GM12872 (cell line): ENCODE measurements around the gene ADCYAP1R1.
A peak's percentile ranks its signal among the peaks of the same experiment; 100 is the strongest.

Experiments
- CTCF ChIP-seq: IDR thresholded peaks from 3 replicates; pipeline ENCODE4 v1.5.1; 2011; ENCODE audit warnings: low read depth, mild to moderate bottlenecking, low read length, moderate library complexity; ENCODE audit not compliant: insufficient read depth

Gene ADCYAP1R1

DNA sequence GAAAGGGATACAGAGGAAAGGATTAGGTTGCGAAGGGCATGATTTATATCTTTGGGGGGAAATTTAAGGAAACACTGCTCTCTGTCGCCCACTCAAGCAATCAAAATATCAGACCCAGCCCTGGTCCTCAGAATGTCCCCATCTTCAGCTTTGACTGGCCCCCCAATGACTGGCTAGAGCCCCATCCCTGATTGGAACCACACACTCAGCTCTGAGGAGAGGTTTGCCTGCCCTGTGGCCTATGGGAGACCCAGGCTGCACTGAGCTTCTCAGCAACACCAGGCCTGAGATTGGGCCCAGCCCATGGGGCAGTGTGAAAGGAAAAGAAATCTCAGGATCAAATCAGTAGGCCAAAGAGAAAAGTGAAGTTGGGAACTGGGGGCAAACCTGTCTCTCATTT, 69.5 kb downstream of the ADCYAP1R1 start:
- no peak for TF ChIP-seq CTCF

GRCh38 chr7:31122649-31123058, 70.5 kb downstream of the ADCYAP1R1 start:
- TF ChIP-seq CTCF: peak; percentile 78

DNA sequence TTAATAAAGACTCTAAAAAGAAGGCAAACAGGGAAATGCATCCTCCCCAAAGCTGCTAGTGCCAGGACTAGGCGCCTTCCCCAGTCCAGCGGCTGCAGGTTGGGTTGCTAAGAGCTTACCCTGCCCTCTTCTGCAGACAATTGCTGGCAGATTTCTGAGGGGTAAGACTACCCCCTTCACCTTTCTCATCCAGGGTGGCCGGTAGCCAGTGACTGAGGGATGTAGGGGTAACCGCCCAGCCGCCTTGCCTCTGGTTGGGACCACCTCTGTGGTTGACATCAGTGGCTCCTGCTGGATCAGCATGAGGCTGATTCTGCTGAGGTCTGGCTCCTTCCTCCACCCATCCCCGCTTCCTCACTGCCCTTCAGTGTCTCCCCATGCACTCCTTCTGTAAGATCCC, 71.2 kb downstream of the ADCYAP1R1 start:
- no peak for TF ChIP-seq CTCF

GRCh38 chr7:31123726-31124125, 71.6 kb downstream of the ADCYAP1R1 start:
- no peak for TF ChIP-seq CTCF

DNA sequence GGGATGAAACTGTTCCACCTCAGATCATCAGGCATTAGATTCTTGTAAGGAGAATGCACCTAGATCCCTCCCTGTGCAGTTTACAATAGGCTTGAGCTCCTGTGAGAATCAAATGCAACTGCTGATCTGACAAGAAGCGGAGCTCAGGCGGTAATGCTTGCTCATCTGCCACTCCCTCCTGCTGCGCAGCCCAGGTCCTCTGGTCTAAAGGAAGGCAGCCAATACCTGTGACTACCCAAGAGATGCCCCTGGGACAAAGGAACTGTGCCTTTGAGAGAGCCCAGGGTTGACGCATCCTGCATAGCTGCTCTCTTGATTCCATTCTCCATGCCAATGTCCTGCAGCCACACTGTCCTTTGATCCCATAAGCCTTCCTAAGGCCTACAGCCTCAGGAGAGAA, 73.1 kb downstream of the ADCYAP1R1 start:
- no peak for TF ChIP-seq CTCF

DNA sequence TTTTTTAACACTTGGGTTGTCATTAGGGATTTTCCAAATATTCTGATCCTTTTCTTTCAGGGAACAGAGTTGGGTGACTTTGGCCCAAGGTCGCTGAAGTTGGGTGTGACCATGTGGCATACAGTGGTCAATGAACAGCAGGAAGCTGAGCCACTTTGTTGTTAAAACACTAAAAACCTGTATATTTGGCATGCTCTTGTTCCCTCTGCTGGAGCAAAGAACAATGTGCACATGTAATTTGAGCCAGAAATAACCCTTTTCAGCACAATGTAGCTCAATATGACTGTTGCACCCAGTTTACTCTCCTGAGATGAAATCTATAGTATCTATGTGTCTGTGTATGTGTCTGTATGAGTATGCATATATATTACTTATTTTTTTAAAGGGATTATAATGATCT, 74.9 kb downstream of the ADCYAP1R1 start:
- TF ChIP-seq CTCF: no peak

- 0 out of 3 replicates have a peak, but pooled peaks have one; percentile 12 for TF ChIP-seq CTCF
Observed at GRCh38 chr7:31129067-31129466, 77.0 kb downstream of the ADCYAP1R1 start.

GRCh38 chr7:31133497-31133896, 81.4 kb downstream of the ADCYAP1R1 start:
- TF ChIP-seq CTCF: no peak
